Umbilical cord (tissue), 2 donors: Measurements from ENCODE around the gene ESRRB. TPM values are rescaled to one million over a fixed set of nuclear protein-coding genes. Genes with fewer than 3 reads are reported as not detected.

Source experiments
- DNase-seq: peaks from one replicate; pipeline ENCODE4 v3.0.0-alpha.2; 2015; ENCODE audit warnings: low spot score
- total RNA-seq: library from RNA; depleted of rRNA; stranded (reverse); fragments of >200 nt; gene quantifications from one replicate; pipeline ENCODE4 v1.2.3, GENCODE V29; 2014; ENCODE audit warnings: low replicate concordance; ENCODE audit not compliant: insufficient read depth

The ESRRB gene
- total RNA-seq, 1 donor from 2014 or later: 1.2 TPM

- DNase-seq: peak; percentile 38
Measured at GRCh38 chr14:76541594-76542219, 165.8 kb downstream of the ESRRB start.

GRCh38 chr14:76546426-76547221, 170.7 kb downstream of the ESRRB start:
- no peak for DNase-seq

- DNase-seq: no peak
Measured at GRCh38 chr14:76547831-76548230, 171.9 kb downstream of the ESRRB start.

GRCh38 chr14:76550534-76550933, 174.6 kb downstream of the ESRRB start:
- peak; percentile 19 for DNase-seq

- no peak for DNase-seq
Measured at GRCh38 chr14:76551116-76551515, 175.2 kb downstream of the ESRRB start.

Other genes starting within 250 kb of the ESRRB start
- 71.5 TPM for gene GPATCH2L, start 224.2 kb upstream of the ESRRB start, total RNA-seq